A673 (cell line): ENCODE results near the gene ANTXRL. TPM values are rescaled to one million over a fixed set of nuclear protein-coding genes. Genes with fewer than 3 reads are reported as not detected.
"Not testable (repeated sequence)": the region's sequence is repeated elsewhere in the genome, so short reads cannot be mapped to it uniquely, and the experiment has no call there.

Experiments used
- BruUV-seq: library from RNA; stranded (reverse); fragments of 400-500 nt; replicated peaks from 2 replicates; lab custom pipeline; 2021; lab: Mats Ljungman, UMichigan
- CTCF ChIA-PET: fragments of 300-600 bp; sonication (Branson Sonifier 250); formaldehyde crosslinking; loops from one replicate; lab custom pipeline; 2022; ENCODE audit warnings: antibody characterized with exemption; lab: Charles Lee
- POLR2A ChIA-PET: fragments of 300-600 bp; sonication (Branson Sonifier 250); formaldehyde crosslinking; loops from one replicate; lab custom pipeline; 2022; ENCODE audit warnings: antibody characterized with exemption; ENCODE audit not compliant: low non-redundant PET; lab: Charles Lee
- DNase-seq: peaks from one replicate; pipeline ENCODE4 v3.0.0-alpha.2; 2015; ENCODE audit warnings: low spot score
- H3K27ac ChIP-seq: fragments of 200-600 bp; sonication (generic); 2 replicates; pipeline ENCODE4 v1.5.1; 2016; ENCODE audit warnings: mixed run types, low read depth, mild to moderate bottlenecking, mixed read lengths, antibody characterized with exemption, low read length; ENCODE audit not compliant: poor library complexity, severe bottlenecking
- H3K27me3 ChIP-seq: fragments of 200-600 bp; sonication (generic); replicated peaks from 2 replicates; pipeline ENCODE4 v1.6.1; 2017; ENCODE audit warnings: mixed run types, low read depth, mild to moderate bottlenecking, mixed read lengths, antibody characterized with exemption, low read length; ENCODE audit not compliant: insufficient read depth, poor library complexity
- H3K36me3 ChIP-seq: fragments of 200-600 bp; sonication (generic); 2 replicates; pipeline ENCODE4 v1.6.1; 2016; ENCODE audit warnings: mixed run types, mild to moderate bottlenecking, mixed read lengths, antibody characterized with exemption, low read length; ENCODE audit not compliant: insufficient read depth, poor library complexity, severe bottlenecking
- H3K4me1 ChIP-seq: fragments of 200-600 bp; sonication (generic); 2 replicates; pipeline ENCODE4 v1.6.1; 2017; ENCODE audit warnings: mixed run types, mild to moderate bottlenecking, mixed read lengths, antibody characterized with exemption, low read length; ENCODE audit not compliant: insufficient read depth, poor library complexity, severe bottlenecking
- H3K4me3 ChIP-seq: fragments of 200-600 bp; sonication (generic); 2 replicates; pipeline ENCODE4 v1.5.1; 2016; ENCODE audit warnings: low read depth, mixed run types, mild to moderate bottlenecking, mixed read lengths, low read length; ENCODE audit not compliant: poor library complexity, severe bottlenecking
- H3K9me3 ChIP-seq: fragments of 200-600 bp; sonication (generic); 2 replicates; pipeline ENCODE4 v1.6.1; 2016; ENCODE audit warnings: mixed run types, low read depth, mild to moderate bottlenecking, mixed read lengths, antibody characterized with exemption, low read length; ENCODE audit not compliant: poor library complexity, severe bottlenecking
- EZH2 ChIP-seq: fragments of 200-600 bp; sonication (generic); IDR thresholded peaks from 2 replicates; pipeline ENCODE4 v1.6.1; 2017; ENCODE audit warnings: borderline replicate concordance, low read depth, mild to moderate bottlenecking, mixed read lengths, antibody characterized with exemption, low read length; ENCODE audit not compliant: poor library complexity, severe bottlenecking
- intact Hi-C: fragments of 100-400 bp; cut with micrococcal nuclease; formaldehyde crosslinking; loops from one replicate; pipeline ENCODE4 v1.10.0; 2022; ENCODE audit not compliant: unreplicated experiment
- total RNA-seq: library from RNA; stranded (reverse); gene quantifications from 2 replicates; pipeline ENCODE4 v1.2.3, GENCODE V29; 2021
- TF ChIP-seq, protein P1 (sequence below): fragments of 300-800, 200-600 bp; sonication (generic); conservative IDR thresholded peaks from 2 replicates; pipeline ENCODE4 v1.5.1; 2017; ENCODE audit warnings: low read depth, mild to moderate bottlenecking, antibody characterized with exemption, low read length, moderate library complexity, mixed read lengths

The ANTXRL gene
- total RNA-seq, 1 experiment from 2014 or later, result not detected

DNA sequence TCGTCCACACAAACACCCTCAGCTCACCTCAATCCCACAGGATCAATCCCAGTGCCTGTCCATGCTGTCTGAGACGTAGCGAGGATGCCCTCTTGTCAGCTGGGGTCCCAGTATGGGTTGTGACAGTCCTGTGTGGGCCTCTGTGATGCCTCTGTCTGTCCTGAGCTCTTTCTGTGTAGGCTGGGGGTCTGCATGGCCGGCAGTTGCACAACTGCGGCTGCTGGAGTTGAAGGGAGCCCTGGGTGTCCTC, 12.4 kb downstream of the ANTXRL start:
- BruUV-seq, result no TSS peak
- H3K27me3 ChIP-seq, result no peaks in the 10 kb centered on the region
- H3K9me3 ChIP-seq, result no peaks in the 10 kb centered on the region
- no peaks in the 10 kb centered on the region for H3K4me1 ChIP-seq
- ChIA-PET CTCF (no interaction called here), POLR2A (no interaction called here)
- H3K36me3 ChIP-seq, result no peaks in the 10 kb centered on the region
- no peak for DNase-seq
- no peak overlapping the region for H3K4me3 ChIP-seq
- intact Hi-C loops, result no loop called here
- TF ChIP-seq, protein P1, sequence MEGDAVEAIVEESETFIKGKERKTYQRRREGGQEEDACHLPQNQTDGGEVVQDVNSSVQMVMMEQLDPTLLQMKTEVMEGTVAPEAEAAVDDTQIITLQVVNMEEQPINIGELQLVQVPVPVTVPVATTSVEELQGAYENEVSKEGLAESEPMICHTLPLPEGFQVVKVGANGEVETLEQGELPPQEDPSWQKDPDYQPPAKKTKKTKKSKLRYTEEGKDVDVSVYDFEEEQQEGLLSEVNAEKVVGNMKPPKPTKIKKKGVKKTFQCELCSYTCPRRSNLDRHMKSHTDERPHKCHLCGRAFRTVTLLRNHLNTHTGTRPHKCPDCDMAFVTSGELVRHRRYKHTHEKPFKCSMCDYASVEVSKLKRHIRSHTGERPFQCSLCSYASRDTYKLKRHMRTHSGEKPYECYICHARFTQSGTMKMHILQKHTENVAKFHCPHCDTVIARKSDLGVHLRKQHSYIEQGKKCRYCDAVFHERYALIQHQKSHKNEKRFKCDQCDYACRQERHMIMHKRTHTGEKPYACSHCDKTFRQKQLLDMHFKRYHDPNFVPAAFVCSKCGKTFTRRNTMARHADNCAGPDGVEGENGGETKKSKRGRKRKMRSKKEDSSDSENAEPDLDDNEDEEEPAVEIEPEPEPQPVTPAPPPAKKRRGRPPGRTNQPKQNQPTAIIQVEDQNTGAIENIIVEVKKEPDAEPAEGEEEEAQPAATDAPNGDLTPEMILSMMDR, result no peak
- no peak for TF ChIP-seq EZH2
- H3K27ac ChIP-seq, result no peak overlapping the region

GRCh38 chr10:46299536-46300369, 13.0 kb downstream of the ANTXRL start:
- intact Hi-C loops, result no loop called here
- H3K4me3 ChIP-seq, result no peak overlapping the region
- H3K9me3 ChIP-seq, result no peaks in the 10 kb centered on the region
- ChIA-PET CTCF (no interaction called here), POLR2A (no interaction called here)
- no peaks in the 10 kb centered on the region for H3K27me3 ChIP-seq
- no peaks in the 10 kb centered on the region for H3K4me1 ChIP-seq
- H3K27ac ChIP-seq, result no peak overlapping the region
- no peaks in the 10 kb centered on the region for H3K36me3 ChIP-seq
- no peak for TF ChIP-seq EZH2
- TF ChIP-seq, protein P1, result no peak
- no TSS peak for BruUV-seq
- DNase-seq, result no peak

DNA sequence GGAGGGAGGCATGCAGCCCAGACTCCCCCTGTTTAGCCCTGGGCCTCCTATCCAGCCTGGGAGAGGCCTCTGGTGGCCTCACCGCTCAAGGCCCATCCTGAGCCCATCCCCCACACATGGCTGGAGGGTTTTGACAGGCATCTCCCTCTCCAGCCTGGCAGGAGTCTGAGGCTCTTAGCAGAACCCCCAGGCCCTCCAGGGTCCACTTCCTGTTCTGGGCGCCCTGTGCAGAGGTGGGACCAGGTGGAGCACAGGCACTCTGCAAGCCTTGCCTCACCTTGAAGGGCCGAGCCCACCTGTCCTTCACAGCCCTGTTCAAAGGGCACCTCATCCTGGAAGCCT, 13.5 kb downstream of the ANTXRL start:
- CTCF ChIA-PET, H3K9me3 ChIP-seq, H3K27me3 ChIP-seq, BruUV-seq, POLR2A ChIA-PET, DNase-seq, intact Hi-C loops, H3K36me3 ChIP-seq, H3K27ac ChIP-seq, H3K4me1 ChIP-seq, H3K4me3 ChIP-seq: not testable (repeated sequence)

- Histone ChIP-seq H3K27ac (no peak overlapping the region), H3K36me3 (no peaks in the 10 kb centered on the region), H3K9me3 (no peaks in the 10 kb centered on the region), H3K27me3 (no peaks in the 10 kb centered on the region), H3K4me1 (no peaks in the 10 kb centered on the region), H3K4me3 (no peak overlapping the region)
- TF ChIP-seq, protein P1, result no peak
- TF ChIP-seq EZH2, result no peak
- POLR2A ChIA-PET, result no interaction called here
- no peak for DNase-seq
- CTCF ChIA-PET, result no interaction called here
- no TSS peak for BruUV-seq
- intact Hi-C loops, result no loop called here
Measured at GRCh38 chr10:46301056-46301645, 14.4 kb downstream of the ANTXRL start.
